CD4-positive, alpha-beta memory T cell (primary cell): ENCODE measurements around the gene APLN. TPM values are rescaled to one million over a fixed set of nuclear protein-coding genes. Genes with fewer than 3 reads are reported as not detected.

Source experiments
- CTCF ChIA-PET: fragments of 350-600 bp; sonication (Branson Sonifier 250); formaldehyde crosslinking; loops from one replicate; lab custom pipeline; 2021; ENCODE audit warnings: inconsistent platforms; ENCODE audit not compliant: partially characterized antibody; lab: Charles Lee
- POLR2A ChIA-PET: fragments of 350-600 bp; sonication (Branson Sonifier 250); formaldehyde crosslinking; loops from one replicate; lab custom pipeline; 2021; ENCODE audit not compliant: partially characterized antibody; lab: Charles Lee
- DNase-seq, 5 donors: peaks; one replicate each; pipeline versions ENCODE4 v3.0.0 to v3.0.0-alpha.2; 2020 to 2022; ENCODE audit warnings: mixed read lengths in 1 of 5
- H3K27ac ChIP-seq: one replicate; pipeline ENCODE4 v1.7.0; 2013; ENCODE audit warnings: low read depth, low read length
- H3K27me3 ChIP-seq: 2 replicates; pipeline ENCODE4 v1.7.0; 2013; ENCODE audit warnings: mild to moderate bottlenecking, low read length, moderate library complexity; ENCODE audit not compliant: insufficient read depth
- H3K36me3 ChIP-seq: 2 replicates; pipeline ENCODE4 v1.7.0; 2013; ENCODE audit warnings: mild to moderate bottlenecking, low read length, moderate library complexity; ENCODE audit not compliant: insufficient read depth
- H3K4me1 ChIP-seq: 2 replicates; pipeline ENCODE4 v1.7.0; 2013; ENCODE audit warnings: mild to moderate bottlenecking, low read length, moderate library complexity; ENCODE audit not compliant: insufficient read depth
- H3K4me3 ChIP-seq, 2 donors: one replicate each; pipeline ENCODE4 v1.7.0; 2013; ENCODE audit warnings: low read length in 2 of 2, mild to moderate bottlenecking in 1 of 2
- H3K9me3 ChIP-seq, 2 donors: one replicate each; pipeline ENCODE4 v1.7.0; 2013; ENCODE audit warnings: low read length in 2 of 2, control low read depth in 1 of 2; ENCODE audit not compliant: control insufficient read depth in 1 of 2
- H3K27ac Mint-ChIP-seq, 7 donors: one replicate each; pipeline ENCODE4 v1.8.0; 2020 to 2021; ENCODE audit warnings: mixed read lengths in 7 of 7, mild to moderate bottlenecking in 6 of 7, inconsistent platforms in 3 of 7, moderate library complexity in 3 of 7
- H3K27me3 Mint-ChIP-seq, 2 donors: one replicate each; pipeline ENCODE4 v1.8.0; 2020 to 2021; ENCODE audit warnings: mixed read lengths in 2 of 2
- H3K36me3 Mint-ChIP-seq, 2 donors: one replicate each; pipeline ENCODE4 v1.8.0; 2020 to 2021; ENCODE audit warnings: mixed read lengths in 2 of 2, inconsistent platforms in 1 of 2, mild to moderate bottlenecking in 1 of 2
- H3K4me1 Mint-ChIP-seq, 4 donors: one replicate each; pipeline ENCODE4 v1.8.0; 2020 to 2021; ENCODE audit warnings: mixed read lengths in 4 of 4, mild to moderate bottlenecking in 1 of 4
- H3K4me3 Mint-ChIP-seq, 8 donors: one replicate each; pipeline ENCODE4 v1.8.0; 2020 to 2021; ENCODE audit warnings: mixed read lengths in 8 of 8, mild to moderate bottlenecking in 7 of 8, moderate library complexity in 6 of 8, inconsistent platforms in 3 of 8
- H3K9me3 Mint-ChIP-seq, 8 donors: one replicate each; pipeline ENCODE4 v1.8.0; 2020 to 2021; ENCODE audit warnings: mixed read lengths in 8 of 8, mild to moderate bottlenecking in 5 of 8, inconsistent platforms in 3 of 8, moderate library complexity in 1 of 8
- intact Hi-C: fragments of 100-400 bp; cut with micrococcal nuclease; formaldehyde crosslinking; loops from one replicate; pipeline ENCODE4 v1.15.1; 2023
- polyA plus RNA-seq, 2 donors: library from polyadenylated mRNA; unstranded; fragments of 300-500 nt; fragmentation: Illumina TruSeq; gene quantifications; one replicate each; pipeline ENCODE4 v1.2.3, GENCODE V29; 2021
- total RNA-seq, 2 experiments: library from RNA; stranded (reverse); gene quantifications; one replicate each; pipeline ENCODE4 v1.2.3, GENCODE V29; 2021

The APLN gene
- total and polyA plus RNA-seq, 4 experiments from 2014 or later: not detected

DNA sequence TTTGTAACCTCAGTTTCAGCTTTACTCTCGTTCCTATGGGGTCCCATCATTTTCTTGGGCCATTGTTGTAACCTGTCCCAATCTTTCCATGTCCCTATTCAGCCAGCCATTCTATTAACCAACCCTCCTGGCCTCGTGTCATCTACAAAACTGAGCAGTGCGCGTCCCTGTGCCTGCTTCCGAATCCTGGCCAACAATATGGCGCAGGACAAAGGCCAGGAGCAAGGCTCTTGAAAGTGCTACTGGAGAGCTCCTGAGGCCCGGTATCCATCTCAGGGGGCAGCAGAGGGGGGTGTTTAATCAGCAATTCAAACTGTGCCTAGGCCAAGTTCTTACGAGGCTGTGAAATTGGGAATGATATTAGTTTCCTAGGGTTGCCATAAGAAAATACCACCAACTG, 41.2 kb upstream of the APLN start:
- DNase-seq: no peak
- Histone ChIP-seq H3K4me3 (no peak overlapping the region), H3K27me3 (no peaks in the 10 kb centered on the region), H3K9me3 (no peaks in the 10 kb centered on the region), H3K27ac (no peak overlapping the region), H3K4me1 (no peaks in the 10 kb centered on the region), H3K36me3 (no peaks in the 10 kb centered on the region)
- no peak overlapping the region for H3K4me3 Mint-ChIP-seq
- no peaks in the 10 kb centered on the region for H3K27me3 Mint-ChIP-seq
- H3K9me3 Mint-ChIP-seq: no peaks in the 10 kb centered on the region
- ChIA-PET POLR2A (no interaction called here), CTCF (no interaction called here)
- intact Hi-C loops: no loop called here
- no peaks in the 10 kb centered on the region for H3K36me3 Mint-ChIP-seq
- peaks cover 0 to 1% (median 0%) of the 10 kb centered on the region in 4 donors for H3K4me1 Mint-ChIP-seq
- H3K27ac Mint-ChIP-seq: no peak overlapping the region

DNA sequence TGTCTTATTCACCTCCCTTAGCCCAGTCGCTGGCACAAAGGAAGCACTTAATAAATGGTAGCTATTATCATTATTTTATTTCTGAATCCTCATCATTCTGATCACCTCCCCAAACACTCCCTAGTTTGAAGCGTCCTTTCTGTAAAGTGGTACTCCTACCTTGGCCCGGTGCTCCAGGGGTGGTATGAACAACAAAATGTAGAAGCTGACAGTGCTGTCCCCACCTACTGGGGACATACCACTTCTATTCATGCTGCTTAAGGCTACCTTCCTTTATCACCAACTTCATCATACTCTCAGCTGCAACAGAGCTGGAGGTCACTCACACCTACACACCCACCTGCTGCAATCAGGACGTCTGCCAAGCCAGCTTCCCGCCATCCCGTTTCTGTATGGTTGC, 40.8 kb upstream of the APLN start:
- Histone ChIP-seq H3K27ac (no peak overlapping the region), H3K36me3 (no peaks in the 10 kb centered on the region), H3K9me3 (no peaks in the 10 kb centered on the region), H3K4me1 (no peaks in the 10 kb centered on the region), H3K4me3 (no peak overlapping the region), H3K27me3 (no peaks in the 10 kb centered on the region)
- Mint-ChIP-seq H3K4me3 (no peak overlapping the region), H3K36me3 (no peaks in the 10 kb centered on the region), H3K27ac (no peak overlapping the region), H3K9me3 (no peaks in the 10 kb centered on the region), H3K4me1 (peaks cover 0 to 1% (median 0%) of the 10 kb centered on the region in 4 donors), H3K27me3 (no peaks in the 10 kb centered on the region)
- POLR2A ChIA-PET: interaction anchor here (0.6 kb wide), 1 partner anchor 44 kb away, joined by 3 read pairs; no protein-coding TSS in a partner anchor
- DNase-seq: no peak
- CTCF ChIA-PET: no interaction called here
- intact Hi-C loops: no loop called here

DNA sequence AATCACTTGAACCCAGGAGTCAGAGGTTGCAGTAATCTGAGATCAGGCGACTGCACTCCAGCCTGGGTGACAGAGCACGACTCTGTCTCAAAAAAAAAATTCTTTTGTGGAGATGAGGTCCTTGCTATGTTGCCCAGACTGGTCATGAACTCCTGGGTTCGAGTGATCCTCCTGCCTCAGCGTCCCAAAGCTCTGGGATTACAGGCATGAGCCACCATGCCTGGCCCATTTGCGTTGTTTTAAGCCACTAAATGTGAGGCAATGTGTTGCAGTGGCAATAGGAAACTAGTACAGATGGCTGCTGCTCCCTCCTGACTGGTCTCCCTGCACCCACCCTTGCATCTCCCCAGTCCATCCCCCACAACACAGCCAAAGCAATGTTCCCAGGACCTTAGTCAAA, 40.0 kb upstream of the APLN start:
- Histone ChIP-seq H3K4me3 (no peak overlapping the region), H3K9me3 (no peaks in the 10 kb centered on the region), H3K36me3 (no peaks in the 10 kb centered on the region), H3K4me1 (no peaks in the 10 kb centered on the region), H3K27ac (no peak overlapping the region), H3K27me3 (no peaks in the 10 kb centered on the region)
- peaks cover 0 to 1% (median 0%) of the 10 kb centered on the region in 4 donors for H3K4me1 Mint-ChIP-seq
- H3K9me3 Mint-ChIP-seq: no peaks in the 10 kb centered on the region
- no peak overlapping the region for H3K27ac Mint-ChIP-seq
- no peaks in the 10 kb centered on the region for H3K27me3 Mint-ChIP-seq
- no peak overlapping the region for H3K4me3 Mint-ChIP-seq
- intact Hi-C loops: no loop called here
- ChIA-PET CTCF (no interaction called here), POLR2A (no interaction called here)
- DNase-seq: no peak
- H3K36me3 Mint-ChIP-seq: no peaks in the 10 kb centered on the region

DNA sequence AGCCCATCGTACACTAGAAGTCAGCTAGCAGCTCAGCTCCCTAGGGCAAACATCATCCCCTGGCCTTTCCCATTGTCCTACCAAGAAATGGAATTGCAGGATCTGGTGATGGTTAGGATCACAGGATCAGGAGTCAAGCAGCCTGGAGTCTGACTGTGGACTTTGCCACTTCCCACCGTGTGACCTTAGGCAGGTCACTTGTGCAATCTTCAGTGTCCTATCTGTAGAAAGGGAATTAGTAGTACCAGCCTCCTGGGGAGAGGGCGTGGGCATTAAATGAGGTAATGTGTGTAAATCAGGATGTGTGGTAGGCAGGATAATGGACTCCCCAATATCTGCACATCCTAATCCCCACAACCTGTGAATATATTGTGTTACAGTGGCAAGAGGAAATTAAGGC, 38.6 kb upstream of the APLN start:
- no peak overlapping the region for H3K4me3 Mint-ChIP-seq
- no peaks in the 10 kb centered on the region for H3K36me3 Mint-ChIP-seq
- Histone ChIP-seq H3K9me3 (no peaks in the 10 kb centered on the region), H3K4me3 (no peak overlapping the region), H3K36me3 (no peaks in the 10 kb centered on the region), H3K27me3 (no peaks in the 10 kb centered on the region), H3K4me1 (no peaks in the 10 kb centered on the region), H3K27ac (no peak overlapping the region)
- ChIA-PET POLR2A (no interaction called here), CTCF (no interaction called here)
- H3K27me3 Mint-ChIP-seq: no peaks in the 10 kb centered on the region
- H3K27ac Mint-ChIP-seq: no peak overlapping the region
- no peak for DNase-seq
- H3K4me1 Mint-ChIP-seq: peaks cover 0 to 1% (median 0%) of the 10 kb centered on the region in 4 donors
- H3K9me3 Mint-ChIP-seq: no peaks in the 10 kb centered on the region
- intact Hi-C loops: no loop called here

DNA sequence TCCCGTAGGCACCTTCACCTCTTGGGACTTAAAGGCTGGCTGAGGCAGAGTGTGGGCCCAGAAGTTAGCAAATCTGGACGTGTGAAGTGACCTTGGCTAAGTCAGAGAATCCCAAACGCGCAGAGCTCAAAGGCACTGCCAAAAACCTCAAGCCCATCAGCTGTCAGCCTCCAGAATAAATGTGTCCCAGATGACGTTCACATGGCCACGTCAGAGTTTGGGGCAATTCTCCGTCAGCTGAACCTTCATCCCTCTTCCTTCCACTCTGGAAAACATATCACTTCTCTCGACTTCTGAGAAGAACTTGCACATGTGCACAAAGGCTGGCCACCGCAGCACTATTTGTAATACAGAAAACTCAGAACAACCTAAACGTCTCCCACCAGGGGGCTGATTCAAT, 35.7 kb upstream of the APLN start:
- no peak for DNase-seq
- no peaks in the 10 kb centered on the region for H3K4me1 ChIP-seq
- intact Hi-C loops: no loop called here
- no peak overlapping the region for H3K4me3 ChIP-seq
- H3K27ac ChIP-seq: no peak overlapping the region
- Mint-ChIP-seq H3K4me3 (no peak overlapping the region), H3K4me1 (peaks cover 0 to 1% (median 0%) of the 10 kb centered on the region in 4 donors), H3K27ac (no peak overlapping the region), H3K27me3 (no peaks in the 10 kb centered on the region), H3K36me3 (no peaks in the 10 kb centered on the region), H3K9me3 (no peaks in the 10 kb centered on the region)
- no peaks in the 10 kb centered on the region for H3K27me3 ChIP-seq
- CTCF ChIA-PET: no interaction called here
- POLR2A ChIA-PET: no interaction called here
- no peaks in the 10 kb centered on the region for H3K9me3 ChIP-seq
- no peaks in the 10 kb centered on the region for H3K36me3 ChIP-seq

DNA sequence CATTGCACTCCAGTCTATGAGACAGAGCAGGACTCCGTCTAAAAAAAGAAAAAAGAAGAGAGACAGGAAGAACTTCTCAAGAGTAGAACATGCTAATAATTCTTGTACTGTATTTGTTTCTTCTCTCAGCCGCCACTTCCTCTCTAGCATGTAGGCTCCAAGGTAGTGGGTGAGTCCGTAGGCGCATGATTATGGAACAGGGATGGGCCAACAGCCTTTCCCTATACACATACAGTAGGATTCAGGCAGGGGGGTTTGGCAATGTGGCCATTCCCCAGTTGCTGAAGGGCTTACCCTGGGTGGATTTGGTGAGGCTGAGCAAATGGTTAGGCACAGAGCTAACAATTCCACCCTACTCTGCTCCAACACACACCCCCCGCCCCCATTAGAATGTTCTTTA, 35.0 kb upstream of the APLN start:
- Mint-ChIP-seq H3K27ac (no peak overlapping the region), H3K9me3 (no peaks in the 10 kb centered on the region), H3K4me3 (no peak overlapping the region), H3K27me3 (no peaks in the 10 kb centered on the region), H3K36me3 (no peaks in the 10 kb centered on the region), H3K4me1 (peaks cover 0 to 1% (median 0%) of the 10 kb centered on the region in 4 donors)
- POLR2A ChIA-PET: no interaction called here
- Histone ChIP-seq H3K9me3 (no peaks in the 10 kb centered on the region), H3K4me3 (no peak overlapping the region), H3K27me3 (no peaks in the 10 kb centered on the region), H3K27ac (no peak overlapping the region), H3K4me1 (no peaks in the 10 kb centered on the region), H3K36me3 (no peaks in the 10 kb centered on the region)
- intact Hi-C loops: no loop called here
- CTCF ChIA-PET: no interaction called here
- DNase-seq: no peak

DNA sequence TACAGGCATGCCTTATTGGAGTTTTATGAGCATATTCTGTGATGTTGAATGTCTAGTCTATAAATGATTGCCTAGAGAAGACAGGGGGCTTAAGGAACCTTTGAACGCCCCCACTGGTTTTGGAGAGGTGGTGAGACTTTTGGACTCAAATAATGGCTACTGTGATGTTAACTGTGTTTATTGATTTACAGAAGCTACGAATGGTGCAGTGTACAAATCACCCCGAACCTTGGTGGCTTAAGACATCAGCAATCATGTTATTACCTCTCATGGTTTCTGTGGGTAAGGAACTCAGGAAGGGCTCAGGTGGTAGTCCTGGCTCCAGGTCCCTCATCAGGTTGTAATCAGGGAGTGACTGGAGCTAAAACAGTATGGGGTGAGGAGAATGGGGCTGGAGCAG, 33.3 kb upstream of the APLN start:
- Histone ChIP-seq H3K27me3 (no peaks in the 10 kb centered on the region), H3K27ac (no peak overlapping the region), H3K9me3 (no peaks in the 10 kb centered on the region), H3K4me3 (no peak overlapping the region), H3K36me3 (no peaks in the 10 kb centered on the region), H3K4me1 (no peaks in the 10 kb centered on the region)
- no peaks in the 10 kb centered on the region for H3K9me3 Mint-ChIP-seq
- no peak overlapping the region for H3K4me3 Mint-ChIP-seq
- H3K36me3 Mint-ChIP-seq: no peaks in the 10 kb centered on the region
- no peaks in the 10 kb centered on the region for H3K4me1 Mint-ChIP-seq
- intact Hi-C loops: no loop called here
- ChIA-PET POLR2A (no interaction called here), CTCF (interaction anchor here (2.6 kb wide), 1 partner anchor 10 kb away, joined by 12 read pairs; no protein-coding TSS in a partner anchor)
- DNase-seq: no peak
- H3K27ac Mint-ChIP-seq: no peak overlapping the region
- H3K27me3 Mint-ChIP-seq: no peaks in the 10 kb centered on the region

DNA sequence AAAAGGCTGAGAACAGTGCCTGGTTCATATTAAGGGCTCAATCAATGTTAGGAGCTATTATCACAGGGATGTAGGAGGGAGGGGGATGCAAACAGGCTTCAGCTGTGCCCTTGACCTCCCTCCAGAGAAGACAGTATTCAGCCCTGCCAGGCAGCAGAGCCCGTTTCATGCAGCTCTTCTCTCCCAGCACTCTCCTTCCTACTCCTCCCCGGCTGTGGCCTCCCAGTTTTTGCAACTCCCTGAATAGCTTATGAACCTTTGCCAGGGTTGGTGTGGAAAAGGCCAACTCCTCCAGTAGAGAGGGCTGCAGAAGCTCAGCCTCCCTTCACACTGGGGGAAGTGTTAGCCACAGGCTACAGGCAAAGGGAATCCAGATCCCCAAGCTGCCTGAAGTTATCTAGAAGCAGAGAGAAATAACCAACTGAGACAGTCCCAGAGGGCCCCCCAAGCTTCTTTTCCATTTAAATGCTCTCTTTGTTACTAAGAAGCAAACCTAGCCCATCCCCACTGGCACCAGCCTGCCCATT, 31.7 kb upstream of the APLN start:
- CTCF ChIA-PET: interaction anchor here (2.6 kb wide), 1 partner anchor 8 kb away, joined by 12 read pairs; no protein-coding TSS in a partner anchor

More for the DNA sequence above, 31.7 kb upstream of the APLN start:
- Mint-ChIP-seq H3K4me1 (no peaks in the 10 kb centered on the region), H3K4me3 (no peak overlapping the region), H3K36me3 (no peaks in the 10 kb centered on the region), H3K9me3 (no peaks in the 10 kb centered on the region), H3K27ac (no peak overlapping the region), H3K27me3 (no peaks in the 10 kb centered on the region)
- Histone ChIP-seq H3K27me3 (no peaks in the 10 kb centered on the region), H3K27ac (no peak overlapping the region), H3K4me1 (no peaks in the 10 kb centered on the region), H3K4me3 (no peak overlapping the region), H3K36me3 (no peaks in the 10 kb centered on the region), H3K9me3 (no peaks in the 10 kb centered on the region)
- intact Hi-C loops: no loop called here
- POLR2A ChIA-PET: no interaction called here
- DNase-seq: no peak
